ENCODE measurements around the gene CD44.
A peak's percentile ranks its signal among the peaks of the same experiment; 100 is the strongest.
"Not testable (repeated sequence)": the region's sequence is repeated elsewhere in the genome, so short reads cannot be mapped to it uniquely, and the experiment has no call there.

Gene CD44

GRCh38 chr11:35138943-35139721, at the start of gene CD44:
Gene CD44, plus strand, starts transcription at chr11:35139171. Its CDS starts 133 bp downstream, at chr11:35139304.
- H3K36me3 ChIP-seq (ENCODE audit: control insufficient read depth in 5 of 5, insufficient read depth in 5 of 5, low read length in 5 of 5), result peaks cover 0 to 3% (median 0%) of the 10 kb centered on the region in 5 donors
- peak within 1 kb of the TSS; percentile 77 to 97 (median 79) for H3K4me3 ChIP-seq (ENCODE audit: low read depth in 1 of 5, low read length in 5 of 5)
- H3K4me1 ChIP-seq (ENCODE audit: control insufficient read depth in 5 of 5, insufficient read depth in 5 of 5, low read length in 5 of 5), result peaks cover 8 to 43% (median 26%) of the 10 kb centered on the region in 5 donors
- peaks cover 0 to 10% (median 0%) of the 10 kb centered on the region in 5 donors for H3K27me3 ChIP-seq (ENCODE audit: control insufficient read depth in 5 of 5, insufficient read depth in 4 of 5, low read length in 5 of 5)
- H3K27ac ChIP-seq (ENCODE audit: low read depth, low read length), result peak within 1 kb of the TSS; percentile 90
- no peaks in the 10 kb centered on the region for H3K9me3 ChIP-seq (ENCODE audit: control insufficient read depth in 5 of 5, low read length in 5 of 5)
- peak within 1 kb of the TSS; percentile 68 to 97 (median 81) for H3K9ac ChIP-seq (ENCODE audit: low read length in 5 of 5)

GRCh38 chr11:35089666-35090065, 49.3 kb upstream of the CD44 start:
- no peak overlapping the region for H3K27ac ChIP-seq (ENCODE audit: low read depth, low read length)
- H3K9ac ChIP-seq (ENCODE audit: low read length in 5 of 5), result no peak overlapping the region
- H3K9me3 ChIP-seq (ENCODE audit: control insufficient read depth in 5 of 5, low read length in 5 of 5), result no peaks in the 10 kb centered on the region
- no peaks in the 10 kb centered on the region for H3K27me3 ChIP-seq (ENCODE audit: control insufficient read depth in 5 of 5, insufficient read depth in 4 of 5, low read length in 5 of 5)
- H3K36me3 ChIP-seq (ENCODE audit: control insufficient read depth in 5 of 5, insufficient read depth in 5 of 5, low read length in 5 of 5), result no peaks in the 10 kb centered on the region
- H3K4me3 ChIP-seq (ENCODE audit: low read depth in 1 of 5, low read length in 5 of 5), result no peak overlapping the region
- peaks cover 6 to 29% (median 24%) of the 10 kb centered on the region in 5 donors for H3K4me1 ChIP-seq (ENCODE audit: control insufficient read depth in 5 of 5, insufficient read depth in 5 of 5, low read length in 5 of 5)

- H3K4me1 ChIP-seq (ENCODE audit: control insufficient read depth in 5 of 5, insufficient read depth in 5 of 5, low read length in 5 of 5), result peaks cover 2 to 24% (median 21%) of the 10 kb centered on the region in 5 donors
- H3K9ac ChIP-seq (ENCODE audit: low read length in 5 of 5), result no peak overlapping the region
- no peaks in the 10 kb centered on the region for H3K27me3 ChIP-seq (ENCODE audit: control insufficient read depth in 5 of 5, insufficient read depth in 4 of 5, low read length in 5 of 5)
- H3K9me3 ChIP-seq (ENCODE audit: control insufficient read depth in 5 of 5, low read length in 5 of 5), result no peaks in the 10 kb centered on the region
- no peak overlapping the region for H3K27ac ChIP-seq (ENCODE audit: low read depth, low read length)
- H3K4me3 ChIP-seq (ENCODE audit: low read depth in 1 of 5, low read length in 5 of 5), result no peak overlapping the region
- H3K36me3 ChIP-seq (ENCODE audit: control insufficient read depth in 5 of 5, insufficient read depth in 5 of 5, low read length in 5 of 5), result no peaks in the 10 kb centered on the region
Observed at GRCh38 chr11:35090125-35090524, 48.8 kb upstream of the CD44 start.

- H3K27ac ChIP-seq (ENCODE audit: low read depth, low read length); H3K9ac ChIP-seq (ENCODE audit: low read length in 5 of 5); H3K27me3 ChIP-seq (ENCODE audit: control insufficient read depth in 5 of 5, insufficient read depth in 4 of 5, low read length in 5 of 5); H3K36me3 ChIP-seq (ENCODE audit: control insufficient read depth in 5 of 5, insufficient read depth in 5 of 5, low read length in 5 of 5); H3K9me3 ChIP-seq (ENCODE audit: control insufficient read depth in 5 of 5, low read length in 5 of 5); H3K4me3 ChIP-seq (ENCODE audit: low read depth in 1 of 5, low read length in 5 of 5): not testable (repeated sequence)
- H3K4me1 ChIP-seq (ENCODE audit: control insufficient read depth in 5 of 5, insufficient read depth in 5 of 5, low read length in 5 of 5), result peaks cover 2 to 18% (median 15%) of the 10 kb centered on the region in 5 donors
Observed at GRCh38 chr11:35090991-35091390, 48.0 kb upstream of the CD44 start.

- no peaks in the 10 kb centered on the region for H3K9me3 ChIP-seq (ENCODE audit: control insufficient read depth in 5 of 5, low read length in 5 of 5)
- H3K27ac ChIP-seq (ENCODE audit: low read depth, low read length), result no peak overlapping the region
- H3K4me3 ChIP-seq (ENCODE audit: low read depth in 1 of 5, low read length in 5 of 5), result no peak overlapping the region
- H3K4me1 ChIP-seq (ENCODE audit: control insufficient read depth in 5 of 5, insufficient read depth in 5 of 5, low read length in 5 of 5), result peaks cover 5 to 29% (median 24%) of the 10 kb centered on the region in 5 donors
- H3K9ac ChIP-seq (ENCODE audit: low read length in 5 of 5), result no peak overlapping the region
- H3K36me3 ChIP-seq (ENCODE audit: control insufficient read depth in 5 of 5, insufficient read depth in 5 of 5, low read length in 5 of 5), result no peaks in the 10 kb centered on the region
- no peaks in the 10 kb centered on the region for H3K27me3 ChIP-seq (ENCODE audit: control insufficient read depth in 5 of 5, insufficient read depth in 4 of 5, low read length in 5 of 5)
Observed at GRCh38 chr11:35096723-35097122, 42.2 kb upstream of the CD44 start.

- peak overlapping the region; percentile 82 for H3K27ac ChIP-seq (ENCODE audit: low read depth, low read length)
Observed at GRCh38 chr11:35097814-35098455, 41.0 kb upstream of the CD44 start.

GRCh38 chr11:35098855-35099254, 40.1 kb upstream of the CD44 start:
- no peaks in the 10 kb centered on the region for H3K9me3 ChIP-seq (ENCODE audit: control insufficient read depth in 5 of 5, low read length in 5 of 5)
- H3K9ac ChIP-seq (ENCODE audit: low read length in 5 of 5), result peak overlapping the region in 2 of 5 donors; percentile 7 to 42
- peak overlapping the region; percentile 82 for H3K27ac ChIP-seq (ENCODE audit: low read depth, low read length)
- no peak overlapping the region for H3K4me3 ChIP-seq (ENCODE audit: low read depth in 1 of 5, low read length in 5 of 5)
- H3K4me1 ChIP-seq (ENCODE audit: control insufficient read depth in 5 of 5, insufficient read depth in 5 of 5, low read length in 5 of 5), result peaks cover 5 to 29% (median 28%) of the 10 kb centered on the region in 5 donors
- no peaks in the 10 kb centered on the region for H3K36me3 ChIP-seq (ENCODE audit: control insufficient read depth in 5 of 5, insufficient read depth in 5 of 5, low read length in 5 of 5)
- H3K27me3 ChIP-seq (ENCODE audit: control insufficient read depth in 5 of 5, insufficient read depth in 4 of 5, low read length in 5 of 5), result no peaks in the 10 kb centered on the region

More at GRCh38 chr11:35097814-35098455, 41.0 kb upstream of the CD44 start:
- H3K9me3 ChIP-seq (ENCODE audit: control insufficient read depth in 5 of 5, low read length in 5 of 5), result no peaks in the 10 kb centered on the region
- H3K4me1 ChIP-seq (ENCODE audit: control insufficient read depth in 5 of 5, insufficient read depth in 5 of 5, low read length in 5 of 5), result peaks cover 5 to 29% (median 28%) of the 10 kb centered on the region in 5 donors
- no peak overlapping the region for H3K4me3 ChIP-seq (ENCODE audit: low read depth in 1 of 5, low read length in 5 of 5)
- peak overlapping the region in 2 of 5 donors; percentile 13 to 27 for H3K9ac ChIP-seq (ENCODE audit: low read length in 5 of 5)
- H3K27me3 ChIP-seq (ENCODE audit: control insufficient read depth in 5 of 5, insufficient read depth in 4 of 5, low read length in 5 of 5), result no peaks in the 10 kb centered on the region
- H3K36me3 ChIP-seq (ENCODE audit: control insufficient read depth in 5 of 5, insufficient read depth in 5 of 5, low read length in 5 of 5), result no peaks in the 10 kb centered on the region

GRCh38 chr11:35099278-35100012, 39.5 kb upstream of the CD44 start:
- H3K4me3 ChIP-seq (ENCODE audit: low read depth in 1 of 5, low read length in 5 of 5), result no peak overlapping the region
- peak overlapping the region in 4 of 5 donors; percentile 7 to 69 (median 53) for H3K9ac ChIP-seq (ENCODE audit: low read length in 5 of 5)
- H3K4me1 ChIP-seq (ENCODE audit: control insufficient read depth in 5 of 5, insufficient read depth in 5 of 5, low read length in 5 of 5), result peaks cover 5 to 29% (median 28%) of the 10 kb centered on the region in 5 donors
- no peaks in the 10 kb centered on the region for H3K27me3 ChIP-seq (ENCODE audit: control insufficient read depth in 5 of 5, insufficient read depth in 4 of 5, low read length in 5 of 5)
- no peaks in the 10 kb centered on the region for H3K9me3 ChIP-seq (ENCODE audit: control insufficient read depth in 5 of 5, low read length in 5 of 5)
- no peaks in the 10 kb centered on the region for H3K36me3 ChIP-seq (ENCODE audit: control insufficient read depth in 5 of 5, insufficient read depth in 5 of 5, low read length in 5 of 5)
- peak overlapping the region; percentile 82 for H3K27ac ChIP-seq (ENCODE audit: low read depth, low read length)

GRCh38 chr11:35100013-35100383, 39.0 kb upstream of the CD44 start:
- Histone ChIP-seq H3K27me3 (ENCODE audit: control insufficient read depth in 5 of 5, insufficient read depth in 4 of 5, low read length in 5 of 5) (no peaks in the 10 kb centered on the region), H3K27ac (ENCODE audit: low read depth, low read length) (peak overlapping the region; percentile 82), H3K9ac (ENCODE audit: low read length in 5 of 5) (peak overlapping the region in 1 of 5 donors; percentile 69), H3K4me1 (ENCODE audit: control insufficient read depth in 5 of 5, insufficient read depth in 5 of 5, low read length in 5 of 5) (peaks cover 5 to 31% (median 29%) of the 10 kb centered on the region in 5 donors), H3K36me3 (ENCODE audit: control insufficient read depth in 5 of 5, insufficient read depth in 5 of 5, low read length in 5 of 5) (no peaks in the 10 kb centered on the region), H3K9me3 (ENCODE audit: control insufficient read depth in 5 of 5, low read length in 5 of 5) (no peaks in the 10 kb centered on the region), H3K4me3 (ENCODE audit: low read depth in 1 of 5, low read length in 5 of 5) (no peak overlapping the region)

All from subcutaneous abdominal adipose tissue (tissue), 5 donors.